A673 (cell line): Measurements from ENCODE around the gene ARID5B.

Experiments
- CTCF ChIP-seq: fragments of 300-800, 200-600 bp; sonication (generic); conservative IDR thresholded peaks from 2 replicates; pipeline ENCODE4 v1.5.1; 2017; ENCODE audit warnings: low read depth, mild to moderate bottlenecking, antibody characterized with exemption, low read length, moderate library complexity, mixed read lengths
- EZH2 ChIP-seq: fragments of 200-600 bp; sonication (generic); IDR thresholded peaks from 2 replicates; pipeline ENCODE4 v1.6.1; 2017; ENCODE audit warnings: borderline replicate concordance, low read depth, mild to moderate bottlenecking, mixed read lengths, antibody characterized with exemption, low read length; ENCODE audit not compliant: poor library complexity, severe bottlenecking

- TF ChIP-seq CTCF = no peak
- TF ChIP-seq EZH2 = no peak
Measured at GRCh38 chr10:62034096-62034640, 132.7 kb downstream of the ARID5B start.
